Left renal pelvis (tissue), 4 donors: ENCODE data around the gene POLD2. TPM values are rescaled to one million over a fixed set of nuclear protein-coding genes. Genes with fewer than 3 reads are reported as not detected.
"Not testable (repeated sequence)": the region's sequence is repeated elsewhere in the genome, so short reads cannot be mapped to it uniquely, and the experiment has no call there.

Source experiments
- DNase-seq, 4 donors: peaks; one replicate each; pipeline ENCODE4 v3.0.0-alpha.2; 2013; ENCODE audit warnings: low read depth in 4 of 4, low spot score in 3 of 4
- polyA plus RNA-seq, 4 donors: library from polyadenylated mRNA; unstranded; fragments of 120-200 nt; gene quantifications; one replicate each; pipeline ENCODE4 v1.2.1, GENCODE V29; 2013; ENCODE audit not compliant: insufficient read length in 4 of 4

The POLD2 gene
- 100 to 1,000 TPM in 3 of 4 donors, 10 to 100 TPM in 1; 96.7 to 117 (median 113) TPM for polyA plus RNA-seq

GRCh38 chr7:44123190-44124003 lies at the start of gene POLD2:
Gene POLD2, minus strand, starts transcription at chr7:44123548. Its CDS starts 1,495 bp downstream, at chr7:44122053.
- peak; percentile 89 to 95 (median 94) for DNase-seq

GRCh38 chr7:44172803-44173424 lies 49.6 kb upstream of the POLD2 start:
- no peak for DNase-seq

GRCh38 chr7:44172352-44172751 lies 49.0 kb upstream of the POLD2 start:
- no peak for DNase-seq

- not testable (repeated sequence) for DNase-seq
Measured at GRCh38 chr7:44171901-44172300, 48.6 kb upstream of the POLD2 start.

- DNase-seq, result no peak
Measured at GRCh38 chr7:44167920-44168319, 44.6 kb upstream of the POLD2 start.

GRCh38 chr7:44163591-44163990 lies 40.2 kb upstream of the POLD2 start:
- no peak for DNase-seq

GRCh38 chr7:44162785-44163395 lies 39.5 kb upstream of the POLD2 start:
- no peak for DNase-seq

GRCh38 chr7:44162179-44162578 lies 38.8 kb upstream of the POLD2 start:
- DNase-seq, result no peak

- DNase-seq, result no peak
Measured at GRCh38 chr7:44161371-44161770, 38.0 kb upstream of the POLD2 start.

GRCh38 chr7:44159824-44160630 lies 36.7 kb upstream of the POLD2 start:
- DNase-seq, result no peak

GRCh38 chr7:44158873-44159631 lies 35.7 kb upstream of the POLD2 start:
- DNase-seq, result no peak

GRCh38 chr7:44158096-44158872 lies 34.9 kb upstream of the POLD2 start:
- no peak for DNase-seq

GRCh38 chr7:44157116-44158080 lies 34.0 kb upstream of the POLD2 start:
- no peak for DNase-seq

GRCh38 chr7:44156453-44157010 lies 33.2 kb upstream of the POLD2 start:
- no peak for DNase-seq

GRCh38 chr7:44155191-44156185 lies 32.1 kb upstream of the POLD2 start:
- no peak for DNase-seq

- DNase-seq, result no peak
Measured at GRCh38 chr7:44154703-44155102, 31.4 kb upstream of the POLD2 start.

GRCh38 chr7:44153948-44154335 lies 30.6 kb upstream of the POLD2 start:
- no peak for DNase-seq
